ENCODE data around the gene TFCP2L1.

TFCP2L1 gene

GRCh38 chr2:121242976-121243375 lies 42.0 kb downstream of the TFCP2L1 start:
- Histone ChIP-seq H3K4me1 (ENCODE audit: control insufficient read depth, insufficient read depth, low read length) (no peaks in the 10 kb centered on the region; the same call in 1 of the 2 replicates), H3K27me3 (ENCODE audit: control insufficient read depth, insufficient read depth, low read length) (no peaks in the 10 kb centered on the region), H3K4me3 (ENCODE audit: low read length) (no peak overlapping the region), H3K36me3 (ENCODE audit: control insufficient read depth, insufficient read depth, low read length) (no peaks in the 10 kb centered on the region), H3K9me3 (ENCODE audit: control insufficient read depth, insufficient read depth, low read length) (no peaks in the 10 kb centered on the region), H3K27ac (ENCODE audit: low read length) (no peak overlapping the region)
- no CpG with 5 or more reads among the region's 9 CpGs for WGBS (ENCODE audit: insufficient coverage, insufficient read length)
- no peak for DNase-seq (ENCODE audit: low read depth, low spot score)

GRCh38 chr2:121242175-121242875 lies 42.7 kb downstream of the TFCP2L1 start:
- no peaks in the 10 kb centered on the region for H3K9me3 ChIP-seq (ENCODE audit: control insufficient read depth, insufficient read depth, low read length)
- no peaks in the 10 kb centered on the region; the same call in 1 of the 2 replicates for H3K4me1 ChIP-seq (ENCODE audit: control insufficient read depth, insufficient read depth, low read length)
- H3K4me3 ChIP-seq (ENCODE audit: low read length), result no peak overlapping the region
- DNase-seq (ENCODE audit: low read depth, low spot score), result no peak
- H3K27me3 ChIP-seq (ENCODE audit: control insufficient read depth, insufficient read depth, low read length), result no peaks in the 10 kb centered on the region
- H3K36me3 ChIP-seq (ENCODE audit: control insufficient read depth, insufficient read depth, low read length), result no peaks in the 10 kb centered on the region
- H3K27ac ChIP-seq (ENCODE audit: low read length), result no peak overlapping the region
- WGBS (ENCODE audit: insufficient coverage, insufficient read length), result no CpG with 5 or more reads among the region's 16 CpGs

- Histone ChIP-seq H3K4me3 (ENCODE audit: low read length) (no peak overlapping the region), H3K27me3 (ENCODE audit: control insufficient read depth, insufficient read depth, low read length) (no peaks in the 10 kb centered on the region), H3K4me1 (ENCODE audit: control insufficient read depth, insufficient read depth, low read length) (no peaks in the 10 kb centered on the region; the same call in 1 of the 2 replicates), H3K27ac (ENCODE audit: low read length) (no peak overlapping the region), H3K9me3 (ENCODE audit: control insufficient read depth, insufficient read depth, low read length) (no peaks in the 10 kb centered on the region), H3K36me3 (ENCODE audit: control insufficient read depth, insufficient read depth, low read length) (no peaks in the 10 kb centered on the region)
- WGBS (ENCODE audit: insufficient coverage, insufficient read length), result no CpG with 5 or more reads among the region's 3 CpGs
- DNase-seq (ENCODE audit: low read depth, low spot score), result no peak
Measured at GRCh38 chr2:121241466-121241865, 43.5 kb downstream of the TFCP2L1 start.

GRCh38 chr2:121240436-121240835 lies 44.6 kb downstream of the TFCP2L1 start:
- H3K27ac ChIP-seq (ENCODE audit: low read length), result no peak overlapping the region
- H3K27me3 ChIP-seq (ENCODE audit: control insufficient read depth, insufficient read depth, low read length), result no peaks in the 10 kb centered on the region
- no peak for DNase-seq (ENCODE audit: low read depth, low spot score)
- H3K9me3 ChIP-seq (ENCODE audit: control insufficient read depth, insufficient read depth, low read length), result no peaks in the 10 kb centered on the region
- no peaks in the 10 kb centered on the region for H3K36me3 ChIP-seq (ENCODE audit: control insufficient read depth, insufficient read depth, low read length)
- no CpG with 5 or more reads among the region's 6 CpGs for WGBS (ENCODE audit: insufficient coverage, insufficient read length)
- no peaks in the 10 kb centered on the region for H3K4me1 ChIP-seq (ENCODE audit: control insufficient read depth, insufficient read depth, low read length)
- H3K4me3 ChIP-seq (ENCODE audit: low read length), result no peak overlapping the region

GRCh38 chr2:121239969-121240368 lies 45.0 kb downstream of the TFCP2L1 start:
- Histone ChIP-seq H3K4me3 (ENCODE audit: low read length) (no peak overlapping the region), H3K27ac (ENCODE audit: low read length) (no peak overlapping the region), H3K36me3 (ENCODE audit: control insufficient read depth, insufficient read depth, low read length) (no peaks in the 10 kb centered on the region), H3K27me3 (ENCODE audit: control insufficient read depth, insufficient read depth, low read length) (no peaks in the 10 kb centered on the region), H3K9me3 (ENCODE audit: control insufficient read depth, insufficient read depth, low read length) (no peaks in the 10 kb centered on the region), H3K4me1 (ENCODE audit: control insufficient read depth, insufficient read depth, low read length) (no peaks in the 10 kb centered on the region)
- no peak for DNase-seq (ENCODE audit: low read depth, low spot score)
- no CpG with 5 or more reads among the region's 5 CpGs for WGBS (ENCODE audit: insufficient coverage, insufficient read length)

- no peak overlapping the region for H3K27ac ChIP-seq (ENCODE audit: low read length)
- H3K27me3 ChIP-seq (ENCODE audit: control insufficient read depth, insufficient read depth, low read length), result no peaks in the 10 kb centered on the region
- H3K4me1 ChIP-seq (ENCODE audit: control insufficient read depth, insufficient read depth, low read length), result no peaks in the 10 kb centered on the region
- no CpG with 5 or more reads among the region's 15 CpGs for WGBS (ENCODE audit: insufficient coverage, insufficient read length)
- no peak overlapping the region for H3K4me3 ChIP-seq (ENCODE audit: low read length)
- no peak for DNase-seq (ENCODE audit: low read depth, low spot score)
- H3K9me3 ChIP-seq (ENCODE audit: control insufficient read depth, insufficient read depth, low read length), result no peaks in the 10 kb centered on the region
- no peaks in the 10 kb centered on the region for H3K36me3 ChIP-seq (ENCODE audit: control insufficient read depth, insufficient read depth, low read length)
Measured at GRCh38 chr2:121239471-121239870, 45.5 kb downstream of the TFCP2L1 start.

GRCh38 chr2:121238828-121239227 lies 46.2 kb downstream of the TFCP2L1 start:
- Histone ChIP-seq H3K9me3 (ENCODE audit: control insufficient read depth, insufficient read depth, low read length) (no peaks in the 10 kb centered on the region), H3K36me3 (ENCODE audit: control insufficient read depth, insufficient read depth, low read length) (peaks cover under 1% of the 10 kb centered on the region; the same call in 1 of the 2 replicates), H3K27ac (ENCODE audit: low read length) (no peak overlapping the region), H3K4me1 (ENCODE audit: control insufficient read depth, insufficient read depth, low read length) (no peaks in the 10 kb centered on the region), H3K4me3 (ENCODE audit: low read length) (no peak overlapping the region), H3K27me3 (ENCODE audit: control insufficient read depth, insufficient read depth, low read length) (no peaks in the 10 kb centered on the region)
- no peak for DNase-seq (ENCODE audit: low read depth, low spot score)
- no CpG with 5 or more reads among the region's 4 CpGs for WGBS (ENCODE audit: insufficient coverage, insufficient read length)

GRCh38 chr2:121237980-121238665 lies 46.9 kb downstream of the TFCP2L1 start:
- Histone ChIP-seq H3K27ac (ENCODE audit: low read length) (no peak overlapping the region), H3K27me3 (ENCODE audit: control insufficient read depth, insufficient read depth, low read length) (no peaks in the 10 kb centered on the region), H3K4me1 (ENCODE audit: control insufficient read depth, insufficient read depth, low read length) (no peaks in the 10 kb centered on the region), H3K9me3 (ENCODE audit: control insufficient read depth, insufficient read depth, low read length) (no peaks in the 10 kb centered on the region), H3K4me3 (ENCODE audit: low read length) (no peak overlapping the region), H3K36me3 (ENCODE audit: control insufficient read depth, insufficient read depth, low read length) (peaks cover 3% of the 10 kb centered on the region; the same call in 1 of the 2 replicates)
- no peak for DNase-seq (ENCODE audit: low read depth, low spot score)
- WGBS (ENCODE audit: insufficient coverage, insufficient read length), result no CpG with 5 or more reads among the region's 16 CpGs

- Histone ChIP-seq H3K4me1 (ENCODE audit: control insufficient read depth, insufficient read depth, low read length) (no peaks in the 10 kb centered on the region), H3K36me3 (ENCODE audit: control insufficient read depth, insufficient read depth, low read length) (peaks cover 3% of the 10 kb centered on the region; the same call in 1 of the 2 replicates), H3K9me3 (ENCODE audit: control insufficient read depth, insufficient read depth, low read length) (no peaks in the 10 kb centered on the region), H3K27ac (ENCODE audit: low read length) (no peak overlapping the region), H3K4me3 (ENCODE audit: low read length) (no peak overlapping the region), H3K27me3 (ENCODE audit: control insufficient read depth, insufficient read depth, low read length) (no peaks in the 10 kb centered on the region)
- no CpG with 5 or more reads among the region's 20 CpGs for WGBS (ENCODE audit: insufficient coverage, insufficient read length)
- DNase-seq (ENCODE audit: low read depth, low spot score), result no peak
Measured at GRCh38 chr2:121237336-121237979, 47.5 kb downstream of the TFCP2L1 start.

GRCh38 chr2:121236650-121237180 lies 48.3 kb downstream of the TFCP2L1 start:
- H3K36me3 ChIP-seq (ENCODE audit: control insufficient read depth, insufficient read depth, low read length), result peaks cover 3% of the 10 kb centered on the region; the same call in 1 of the 2 replicates
- no peak overlapping the region for H3K27ac ChIP-seq (ENCODE audit: low read length)
- no peak overlapping the region for H3K4me3 ChIP-seq (ENCODE audit: low read length)
- DNase-seq (ENCODE audit: low read depth, low spot score), result no peak
- H3K4me1 ChIP-seq (ENCODE audit: control insufficient read depth, insufficient read depth, low read length), result no peaks in the 10 kb centered on the region
- WGBS (ENCODE audit: insufficient coverage, insufficient read length), result no CpG with 5 or more reads among the region's 10 CpGs
- no peaks in the 10 kb centered on the region for H3K27me3 ChIP-seq (ENCODE audit: control insufficient read depth, insufficient read depth, low read length)
- no peaks in the 10 kb centered on the region for H3K9me3 ChIP-seq (ENCODE audit: control insufficient read depth, insufficient read depth, low read length)
